ENCODE results near the gene ZNF593.
A peak's percentile ranks its signal among the peaks of the same experiment; 100 is the strongest.

Gene ZNF593

DNA sequence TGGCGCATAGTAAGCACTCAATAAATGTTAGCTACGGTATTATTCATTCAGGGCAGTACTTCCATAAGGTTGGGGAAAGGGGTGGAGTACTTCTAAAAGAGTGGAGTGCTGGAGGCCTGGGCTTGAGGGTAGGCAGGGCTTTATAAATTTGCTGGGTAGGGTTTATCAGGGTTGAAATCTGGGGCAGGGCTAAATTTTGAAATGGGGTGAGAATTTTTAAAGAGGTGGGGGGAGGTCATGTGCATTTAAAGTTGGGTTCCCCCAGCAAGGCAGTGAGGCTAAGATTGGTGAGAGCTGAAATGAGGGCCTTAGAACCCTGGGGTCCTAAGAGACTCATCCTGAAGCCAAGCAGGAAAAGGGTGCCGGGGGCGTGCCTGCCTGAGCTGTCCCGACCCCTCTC lies 30.7 kb downstream of the ZNF593 start:
- Histone ChIP-seq H3K27ac (no peak overlapping the region), H3K27me3 (no peaks in the 10 kb centered on the region), H3K4me2 (no peak overlapping the region), H3K9ac (no peak overlapping the region), H3K9me3 (replicated peaks in 1 of 11) (no peaks in the 10 kb centered on the region), H3K36me3 (no peaks in the 10 kb centered on the region), H3K4me3 (no peak overlapping the region), H3K4me1 (peaks cover 0 to 12% (median 7%) of the 10 kb centered on the region in 10 experiments; a peak in 11 of 20 replicates), H4K20me1 (no peaks in the 10 kb centered on the region)
- TF ChIP-seq Cebpa-rat (IDR thresholded peaks at IDR 0.05) = no peak

DNA sequence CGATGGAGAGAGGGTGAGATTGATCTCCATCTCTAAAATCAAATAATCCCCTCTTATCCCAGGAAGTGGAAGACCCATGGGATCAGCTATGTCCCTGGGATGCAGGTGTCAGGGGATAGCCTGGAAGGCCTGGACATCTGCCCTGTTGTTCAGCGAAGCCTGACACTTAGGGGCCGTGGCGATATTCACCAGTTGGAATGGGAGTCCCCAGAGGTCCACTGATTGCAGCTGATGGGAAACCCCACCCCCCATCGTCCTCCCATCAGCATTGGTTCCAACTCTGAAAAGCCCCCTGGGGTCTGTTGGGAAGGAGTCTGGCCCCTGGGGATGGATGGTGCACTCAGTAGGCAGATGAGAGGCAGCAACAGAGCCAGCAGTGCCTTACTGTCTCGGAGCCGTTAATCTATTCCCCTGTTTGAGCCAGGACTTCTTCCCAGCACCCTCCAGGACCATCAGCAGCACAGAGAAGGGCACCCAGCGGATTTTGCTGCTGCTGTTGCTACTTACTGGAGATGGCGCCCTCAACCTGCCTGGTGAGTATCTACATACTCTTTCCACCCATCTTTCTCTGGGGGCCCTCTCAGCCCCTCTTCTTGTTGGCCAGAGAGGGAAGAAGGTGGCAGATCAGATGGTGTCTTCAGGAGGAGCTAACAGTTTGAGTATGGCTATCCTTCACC lies 34.1 kb downstream of the ZNF593 start:
- no peak overlapping the region for H3K9ac ChIP-seq
- H3K4me2 ChIP-seq = peak overlapping the region in 8 of 11 experiments; percentile 11 to 55 (median 35); a peak in 11 of 22 replicates
- no peaks in the 10 kb centered on the region for H4K20me1 ChIP-seq
- no peaks in the 10 kb centered on the region for H3K27me3 ChIP-seq
- H3K4me1 ChIP-seq = peaks cover 0 to 12% (median 7%) of the 10 kb centered on the region in 10 experiments; a peak in 11 of 20 replicates
- no peaks in the 10 kb centered on the region for H3K36me3 ChIP-seq
- H3K4me3 ChIP-seq = no peak overlapping the region
- no peak for TF ChIP-seq Cebpa-rat (IDR thresholded peaks at IDR 0.05)
- H3K27ac ChIP-seq = no peak overlapping the region
- no peaks in the 10 kb centered on the region for H3K9me3 ChIP-seq (replicated peaks in 1 of 11)

DNA sequence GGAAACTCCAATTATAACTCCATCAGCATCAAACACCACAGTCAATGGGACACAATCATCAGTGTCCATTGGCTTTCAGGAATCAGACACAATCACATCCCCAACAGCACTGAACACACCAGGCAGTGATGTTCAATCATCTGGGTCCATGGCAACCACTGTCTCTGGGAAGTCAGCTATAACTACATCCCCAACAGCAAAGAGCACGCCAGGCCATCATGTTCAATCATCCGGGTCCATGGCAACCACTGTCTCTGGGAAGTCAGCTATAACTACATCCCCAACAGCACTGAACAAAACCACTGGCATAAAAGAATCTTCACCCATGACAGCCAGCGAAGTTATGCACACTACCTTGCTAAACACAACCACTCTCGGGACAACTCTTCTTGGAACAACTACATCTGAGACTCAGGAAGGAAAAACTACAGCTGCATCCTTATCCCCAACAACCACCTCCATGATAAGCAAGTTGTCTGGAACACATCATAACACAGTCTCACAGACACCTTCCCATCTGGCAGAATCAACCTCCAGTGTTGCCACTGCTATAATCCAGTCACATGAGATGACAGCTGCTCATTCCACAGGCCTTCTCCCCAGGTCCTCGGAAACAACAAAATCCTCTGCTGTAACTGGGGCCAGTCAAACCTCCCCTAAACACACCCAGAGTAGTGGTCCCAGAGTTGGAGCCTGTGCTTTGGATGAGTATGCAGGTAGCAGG lies 40.6 kb downstream of the ZNF593 start:
- TF ChIP-seq Cebpa-rat (IDR thresholded peaks at IDR 0.05) = no peak
- no peaks in the 10 kb centered on the region for H3K9me3 ChIP-seq (replicated peaks in 1 of 11)
- no peaks in the 10 kb centered on the region for H3K36me3 ChIP-seq
- H3K27ac ChIP-seq = no peak overlapping the region
- no peaks in the 10 kb centered on the region for H4K20me1 ChIP-seq
- H3K4me2 ChIP-seq = peak overlapping the region in 2 of 11 experiments; percentile 17 to 30; a peak in 4 of 22 replicates
- peaks cover 0 to 11% (median 0%) of the 10 kb centered on the region in 10 experiments; a peak in 6 of 20 replicates for H3K4me1 ChIP-seq
- no peaks in the 10 kb centered on the region for H3K27me3 ChIP-seq
- H3K9ac ChIP-seq = no peak overlapping the region
- H3K4me3 ChIP-seq = no peak overlapping the region

DNA sequence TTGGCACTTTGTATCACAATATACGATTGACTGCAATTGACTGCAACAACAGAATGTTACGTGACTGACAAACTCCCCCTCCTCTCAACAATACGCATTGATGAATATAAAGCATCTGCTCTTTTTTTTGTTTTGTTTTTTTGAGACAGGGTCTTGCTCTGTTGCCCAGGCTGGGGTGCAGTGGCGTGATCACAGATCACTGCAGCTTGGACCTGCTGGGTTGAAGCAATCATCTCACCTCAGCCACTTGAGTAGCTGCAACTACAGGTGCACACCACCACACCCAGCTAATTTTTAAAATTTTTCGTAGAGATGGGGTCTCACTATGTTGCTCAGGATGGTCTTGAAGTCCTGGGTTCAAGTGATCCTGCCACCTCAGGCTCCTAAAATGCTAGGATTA lies 43.0 kb downstream of the ZNF593 start:
- H3K4me3 ChIP-seq = no peak overlapping the region
- H3K36me3 ChIP-seq = no peaks in the 10 kb centered on the region
- H3K4me1 ChIP-seq = peaks cover 0 to 11% (median 0%) of the 10 kb centered on the region in 10 experiments; a peak in 6 of 20 replicates
- H3K27me3 ChIP-seq = no peaks in the 10 kb centered on the region
- no peaks in the 10 kb centered on the region for H3K9me3 ChIP-seq (replicated peaks in 1 of 11)
- H3K27ac ChIP-seq = no peak overlapping the region
- H4K20me1 ChIP-seq = no peaks in the 10 kb centered on the region
- H3K9ac ChIP-seq = no peak overlapping the region
- no peak for TF ChIP-seq Cebpa-rat (IDR thresholded peaks at IDR 0.05)
- no peak overlapping the region for H3K4me2 ChIP-seq

DNA sequence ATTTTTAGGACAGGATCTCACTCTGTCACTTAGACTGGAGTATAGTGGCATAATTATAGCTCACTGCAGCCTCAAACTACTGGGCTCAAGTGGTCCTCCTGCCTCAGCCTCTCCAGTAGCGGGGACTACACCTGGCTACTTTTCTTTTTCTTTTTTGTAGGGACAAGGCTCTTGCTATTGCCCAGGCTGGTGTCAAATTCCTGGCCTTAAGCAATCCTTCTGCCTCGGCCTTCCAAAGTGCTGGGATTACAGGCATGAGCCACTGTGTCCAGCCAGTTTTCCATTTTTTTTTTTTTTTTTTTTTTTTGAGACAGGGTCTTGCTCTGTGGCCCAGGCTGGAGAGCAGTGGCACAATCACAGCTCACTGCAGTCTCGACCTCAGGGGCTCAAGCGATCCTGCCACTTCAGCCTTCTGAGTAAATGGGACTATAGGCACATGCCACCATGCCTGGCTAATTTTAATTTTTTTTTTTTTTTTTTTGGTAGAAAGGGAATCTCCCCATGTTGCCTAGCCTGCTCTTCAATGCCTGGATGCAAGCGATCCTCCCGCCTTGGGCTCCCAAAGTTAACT lies 43.7 kb downstream of the ZNF593 start:
- H3K9ac ChIP-seq = no peak overlapping the region
- H4K20me1 ChIP-seq = no peaks in the 10 kb centered on the region
- H3K4me3 ChIP-seq = no peak overlapping the region
- H3K4me1 ChIP-seq = peaks cover 0 to 11% (median 0%) of the 10 kb centered on the region in 10 experiments; a peak in 6 of 20 replicates
- no peak overlapping the region for H3K27ac ChIP-seq
- H3K9me3 ChIP-seq (replicated peaks in 1 of 11) = no peaks in the 10 kb centered on the region
- TF ChIP-seq Cebpa-rat (IDR thresholded peaks at IDR 0.05) = no peak
- H3K4me2 ChIP-seq = no peak overlapping the region
- H3K27me3 ChIP-seq = no peaks in the 10 kb centered on the region
- H3K36me3 ChIP-seq = no peaks in the 10 kb centered on the region

DNA sequence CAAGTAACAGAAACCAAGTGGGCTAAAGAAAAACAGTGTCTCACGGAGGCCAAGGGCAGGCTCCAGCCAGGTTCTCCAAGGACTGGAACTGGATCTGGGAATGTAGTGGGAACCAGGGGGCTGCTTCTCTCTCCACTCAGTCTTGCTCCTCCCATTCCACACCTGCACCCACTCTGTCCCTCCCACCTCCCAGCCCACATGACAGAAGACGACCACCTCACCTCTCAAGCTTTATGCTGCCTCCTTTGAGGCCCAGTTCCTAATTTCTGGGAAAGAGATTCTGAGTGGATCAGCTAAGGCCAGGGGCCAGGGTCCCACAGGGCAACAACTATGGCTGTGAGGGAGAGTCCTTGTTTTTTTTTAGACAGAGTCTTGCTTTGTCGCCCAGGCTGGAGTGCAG lies 45.5 kb downstream of the ZNF593 start:
- TF ChIP-seq Cebpa-rat (IDR thresholded peaks at IDR 0.05) = no peak
- Histone ChIP-seq H3K27me3 (no peaks in the 10 kb centered on the region), H3K9me3 (replicated peaks in 1 of 11) (no peaks in the 10 kb centered on the region)

DNA sequence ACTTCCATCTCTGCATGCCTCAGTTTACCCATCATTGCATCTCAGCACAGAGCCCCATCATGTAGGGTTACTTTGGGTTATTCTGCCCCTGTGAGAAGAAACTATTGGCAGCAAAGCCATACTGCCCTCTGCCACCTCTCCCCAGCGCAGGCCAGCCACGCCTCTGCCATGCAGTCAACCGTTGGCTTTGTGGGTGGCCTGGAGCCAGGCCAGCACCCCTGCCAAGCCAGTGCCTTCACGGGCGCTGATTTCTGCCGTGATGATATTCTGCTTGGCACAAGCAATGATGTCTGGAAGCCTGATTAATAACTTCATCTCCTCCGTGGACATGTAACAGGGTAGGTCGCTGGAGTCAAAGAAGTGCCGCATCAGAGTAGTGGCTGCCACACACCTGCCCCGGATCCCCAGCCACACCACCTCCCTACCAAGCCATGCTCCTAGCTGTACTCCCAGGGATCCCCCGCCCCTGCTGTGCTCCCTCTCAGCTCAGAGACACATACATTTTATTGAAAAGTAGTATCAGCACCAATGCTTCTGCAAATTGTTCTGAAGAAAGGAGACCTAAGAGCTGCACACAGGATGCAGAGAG lies 49.3 kb downstream of the ZNF593 start:
- Histone ChIP-seq H3K9ac (no peak overlapping the region), H3K4me2 (no peak overlapping the region), H3K4me1 (peaks cover 0 to 12% (median 0%) of the 10 kb centered on the region in 10 experiments; a peak in 2 of 20 replicates), H3K4me3 (no peak overlapping the region), H3K36me3 (no peaks in the 10 kb centered on the region), H3K27ac (no peak overlapping the region), H4K20me1 (no peaks in the 10 kb centered on the region), H3K9me3 (replicated peaks in 1 of 11) (no peaks in the 10 kb centered on the region), H3K27me3 (peaks cover 0 to 5% (median 1%) of the 10 kb centered on the region in 11 experiments; a peak in 5 of 22 replicates)
- no peak for TF ChIP-seq Cebpa-rat (IDR thresholded peaks at IDR 0.05)

More for the DNA sequence above, 45.5 kb downstream of the ZNF593 start:
- Histone ChIP-seq H3K27ac (no peak overlapping the region), H3K4me2 (no peak overlapping the region), H3K4me3 (no peak overlapping the region), H3K36me3 (no peaks in the 10 kb centered on the region), H3K9ac (no peak overlapping the region), H4K20me1 (no peaks in the 10 kb centered on the region), H3K4me1 (peaks cover 0 to 4% (median under 1%) of the 10 kb centered on the region in 10 experiments; a peak in 6 of 20 replicates)
